HG03103 (cell line): ENCODE results near the gene RPAP2.
A peak's percentile ranks its signal among the peaks of the same experiment; 100 is the strongest.
"Not testable (repeated sequence)": the region's sequence is repeated elsewhere in the genome, so short reads cannot be mapped to it uniquely, and the experiment has no call there.

Source experiments
- ATAC-seq: cut with Tn5 transposase; IDR thresholded peaks from one replicate; pipeline ENCODE4 v1.9.1; 2021; ENCODE audit warnings: low read depth; ENCODE audit not compliant: unreplicated experiment

Gene RPAP2

DNA sequence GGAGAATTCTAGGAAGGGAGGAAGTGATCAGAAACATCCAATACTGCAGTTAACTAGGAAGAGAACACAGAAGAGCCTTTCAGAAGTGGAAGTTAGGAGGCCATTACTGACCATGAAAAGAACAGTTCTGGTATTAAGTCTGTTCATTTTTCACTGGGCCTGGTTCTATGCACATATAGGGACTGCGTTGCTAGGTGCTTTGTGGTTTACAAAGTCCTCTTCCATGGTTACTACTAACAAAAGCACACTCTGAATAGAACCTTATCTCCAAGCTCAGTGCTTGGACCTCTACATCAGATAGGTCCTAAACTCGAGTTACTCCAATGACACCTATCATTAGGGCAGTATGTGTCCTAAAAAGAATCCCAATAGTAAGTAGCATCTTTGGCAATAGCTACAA is 75.4 kb downstream of the RPAP2 start:
- ATAC-seq: no peak

DNA sequence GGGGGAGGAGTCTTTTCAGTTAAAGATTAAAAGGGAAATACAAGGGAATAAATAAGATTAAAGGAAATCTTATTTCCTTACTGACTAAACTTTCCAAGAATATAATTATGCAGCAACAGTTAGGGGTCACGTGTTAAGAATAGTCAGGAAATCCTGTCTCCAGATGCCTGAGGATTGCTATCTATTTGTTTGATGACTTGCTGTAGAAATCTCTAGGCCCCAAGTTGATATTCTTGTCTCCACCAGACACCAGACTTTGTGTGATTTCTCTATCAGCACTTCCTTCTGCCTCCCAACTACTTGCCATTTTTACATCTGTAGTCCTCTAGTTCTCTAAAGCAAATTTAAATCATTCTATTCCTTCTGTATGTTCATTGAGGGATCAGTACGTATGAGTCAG is 77.5 kb downstream of the RPAP2 start:
- ATAC-seq: no peak

DNA sequence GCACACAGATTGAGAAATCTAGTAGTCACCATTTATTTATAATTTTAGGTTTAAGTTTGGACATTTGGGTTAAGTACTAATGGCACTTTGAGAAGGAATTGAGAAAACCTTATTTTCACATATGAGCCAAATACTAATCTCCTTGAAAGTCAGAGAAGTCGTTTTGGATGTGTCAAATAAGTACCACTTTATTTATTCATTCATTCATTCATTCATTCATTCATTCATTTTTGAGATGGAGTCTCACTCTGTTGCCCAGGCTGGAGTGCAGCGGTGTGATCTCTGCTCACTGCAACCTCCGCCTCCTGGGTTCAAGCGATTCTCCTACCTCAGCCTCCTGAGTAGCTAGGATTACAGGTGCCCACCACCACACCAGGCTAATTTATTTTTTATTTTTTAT is 79.1 kb downstream of the RPAP2 start:
- ATAC-seq: not testable (repeated sequence)

DNA sequence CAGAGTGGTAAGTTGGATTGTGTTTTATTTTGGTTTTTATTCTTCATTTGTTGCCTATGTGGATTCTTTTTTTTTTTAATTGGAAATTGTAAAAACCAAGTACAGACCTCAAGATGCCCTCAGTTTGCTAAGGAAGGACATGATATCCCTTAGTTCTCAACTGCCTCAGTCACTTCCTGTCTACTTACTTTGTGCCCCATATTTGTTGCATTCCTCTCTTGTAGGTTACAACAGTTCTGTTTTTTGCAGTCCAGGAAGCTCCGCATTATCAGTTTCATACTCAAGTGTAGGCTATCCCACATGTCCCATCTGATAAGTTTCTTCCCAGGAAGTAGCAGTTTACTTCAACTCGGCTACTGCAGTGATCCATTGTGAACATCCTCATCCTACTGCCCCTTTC is 82.0 kb downstream of the RPAP2 start:
- no peak for ATAC-seq

DNA sequence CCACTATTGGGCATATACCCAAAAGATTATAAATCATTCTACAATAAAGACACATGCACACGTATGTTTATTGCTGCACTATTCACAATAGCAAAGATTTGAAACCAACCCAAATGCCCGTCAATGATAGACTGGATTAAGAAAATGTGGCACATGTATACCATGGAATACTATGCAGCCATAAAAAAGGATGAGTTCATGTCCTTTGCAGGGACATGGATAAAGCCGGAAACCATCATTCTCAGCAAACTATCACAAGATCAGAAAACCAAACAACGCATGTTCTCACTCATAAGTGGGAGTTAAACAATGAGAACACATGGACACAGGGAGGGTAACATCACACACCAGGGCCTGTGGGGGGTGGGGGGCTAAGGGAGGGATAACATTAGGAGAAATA is 95.1 kb downstream of the RPAP2 start:
- ATAC-seq: not testable (repeated sequence)

DNA sequence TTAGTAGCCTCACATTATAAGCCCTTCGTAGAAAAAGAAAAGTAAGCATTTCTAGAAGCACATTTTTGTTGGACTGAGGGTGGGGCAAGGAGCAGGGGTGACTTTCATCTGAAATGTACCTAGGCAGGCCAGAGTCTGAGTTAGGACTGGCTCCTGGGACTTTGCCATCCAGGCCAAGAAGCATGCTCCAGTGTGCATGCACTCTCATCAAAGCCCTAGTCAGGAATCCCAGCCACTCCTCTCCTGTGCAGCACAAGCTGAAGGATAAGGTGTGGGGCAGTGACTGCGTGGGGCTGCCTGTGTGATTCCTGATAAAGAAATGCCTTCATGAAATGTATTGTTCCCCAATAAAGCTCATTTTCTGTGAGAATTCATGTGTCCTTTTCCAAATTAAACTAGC is 99.7 kb downstream of the RPAP2 start:
- no peak for ATAC-seq

DNA sequence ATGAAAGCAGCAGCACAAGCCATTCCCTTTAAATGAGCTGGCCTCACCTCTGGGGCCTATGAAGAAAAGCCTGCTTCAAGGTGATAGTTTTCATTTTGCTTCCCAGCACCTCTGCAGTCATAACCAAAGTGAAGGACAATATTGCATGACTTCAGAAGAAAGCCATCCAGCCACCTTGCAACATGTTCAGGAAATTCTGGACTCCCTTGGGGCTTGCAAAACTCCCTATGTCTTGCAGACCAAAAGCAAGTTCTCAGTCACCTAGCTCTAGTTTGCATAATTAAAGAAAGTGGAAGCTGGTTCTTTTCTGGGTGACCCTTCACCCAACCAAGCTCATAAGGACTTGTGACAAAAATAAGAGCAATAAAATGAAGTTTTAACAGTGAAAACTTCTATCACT is 100.2 kb downstream of the RPAP2 start:
- ATAC-seq: peak; percentile 66

DNA sequence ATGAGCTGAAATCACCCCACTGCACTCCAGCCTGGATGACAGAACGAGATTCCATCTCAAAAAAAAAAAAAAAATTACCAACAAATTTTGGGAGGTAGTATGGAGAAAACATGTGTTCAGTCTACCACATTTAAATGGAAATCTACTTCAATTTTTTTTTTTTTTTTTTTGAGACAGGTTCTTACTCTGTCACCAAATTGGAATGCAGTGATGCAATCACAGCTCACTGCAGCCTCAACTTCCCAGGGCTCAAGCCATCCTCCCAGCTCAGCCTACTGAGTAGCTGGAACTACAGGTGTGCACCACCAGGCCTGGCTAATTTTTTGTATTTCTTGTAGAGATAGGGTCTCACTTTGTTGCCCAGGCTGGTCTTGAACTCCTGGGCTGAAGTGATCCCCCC is 105.8 kb downstream of the RPAP2 start:
- no peak for ATAC-seq

DNA sequence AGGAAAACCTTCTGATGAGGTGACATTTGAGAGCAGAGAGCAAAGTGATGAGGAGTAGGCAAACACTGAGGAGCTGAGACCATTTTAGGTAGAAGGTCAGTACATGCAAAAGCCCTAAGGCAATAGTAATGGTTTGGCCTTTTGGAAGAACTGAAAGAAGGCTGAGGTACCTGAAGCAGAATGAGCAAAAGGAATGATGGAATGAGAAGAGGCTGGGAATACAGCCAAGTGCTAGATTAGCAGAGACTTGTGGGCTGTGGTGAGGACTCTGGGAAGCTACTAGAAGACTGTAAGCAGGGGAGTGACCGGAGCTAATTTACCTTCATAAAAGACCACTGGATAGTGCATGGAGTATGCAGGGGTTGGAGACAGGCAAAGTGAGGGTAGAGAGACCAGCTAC is 110.0 kb downstream of the RPAP2 start:
- ATAC-seq: no peak

DNA sequence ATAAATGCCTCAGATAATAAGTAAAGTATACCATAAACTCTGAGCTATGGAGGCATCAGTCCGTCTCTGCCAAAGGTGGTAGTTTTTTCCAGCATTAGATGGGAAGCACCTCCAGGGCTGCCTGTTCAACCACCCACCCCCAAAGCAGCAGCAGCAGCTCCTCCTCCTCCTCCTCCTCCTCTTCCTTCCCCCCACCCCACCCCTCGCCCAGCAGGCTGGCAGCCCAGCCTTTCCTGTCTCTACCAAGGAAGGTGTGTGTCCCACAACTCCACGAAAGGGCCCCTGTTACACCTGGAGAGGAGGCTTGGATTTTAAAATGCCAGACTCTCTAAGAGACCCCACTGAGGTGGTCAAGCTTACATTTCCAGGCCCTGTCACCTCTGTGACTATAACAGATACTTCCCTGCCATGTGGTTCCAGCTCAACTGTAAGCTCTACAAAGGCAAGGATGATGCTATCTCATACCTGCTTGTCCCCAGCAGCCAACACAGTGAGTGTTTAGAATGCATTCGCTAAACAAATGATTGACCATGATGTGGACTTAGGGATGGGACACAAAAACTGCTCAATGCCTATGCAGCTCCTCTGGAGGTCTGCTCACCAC is 111.2 kb downstream of the RPAP2 start:
- no peak for ATAC-seq

DNA sequence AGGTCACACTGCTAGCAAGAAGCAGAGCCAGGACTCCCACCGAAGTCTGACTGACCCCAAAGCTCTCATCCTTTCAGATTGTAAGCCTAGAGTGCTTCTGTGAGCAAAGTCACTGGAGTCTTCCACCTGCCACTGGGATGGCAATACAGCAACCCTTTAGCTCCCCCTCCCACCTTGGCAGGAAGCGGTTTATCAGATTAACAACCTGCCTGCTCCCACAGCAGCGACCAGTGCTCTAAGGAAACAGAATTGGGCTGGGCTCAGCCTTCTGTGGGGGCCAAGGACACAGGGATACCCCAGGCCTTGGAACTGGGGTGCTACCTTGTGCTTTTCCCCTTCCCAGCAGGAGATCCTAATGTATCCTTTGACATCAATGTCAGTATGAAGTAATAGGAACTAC is 111.8 kb downstream of the RPAP2 start:
- ATAC-seq: no peak

DNA sequence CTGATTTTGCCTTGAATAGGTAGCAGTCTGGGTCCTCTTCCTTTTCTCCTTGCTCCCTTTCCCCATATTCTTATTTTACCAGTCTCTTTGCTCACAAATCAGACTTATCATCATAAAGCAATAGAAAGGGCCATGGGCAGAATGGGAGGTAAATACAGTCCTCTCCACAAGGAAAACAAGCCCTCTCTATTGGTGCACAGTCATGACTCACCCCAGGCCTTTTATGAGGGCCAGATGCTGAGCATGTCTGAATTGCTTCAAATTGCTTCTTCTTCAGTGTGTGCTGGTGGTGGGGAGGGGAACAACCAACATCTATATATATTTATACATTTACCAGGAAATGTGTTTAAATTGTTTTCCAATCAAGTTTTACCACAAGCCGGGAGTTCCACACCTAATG is 112.7 kb downstream of the RPAP2 start:
- ATAC-seq: no peak

DNA sequence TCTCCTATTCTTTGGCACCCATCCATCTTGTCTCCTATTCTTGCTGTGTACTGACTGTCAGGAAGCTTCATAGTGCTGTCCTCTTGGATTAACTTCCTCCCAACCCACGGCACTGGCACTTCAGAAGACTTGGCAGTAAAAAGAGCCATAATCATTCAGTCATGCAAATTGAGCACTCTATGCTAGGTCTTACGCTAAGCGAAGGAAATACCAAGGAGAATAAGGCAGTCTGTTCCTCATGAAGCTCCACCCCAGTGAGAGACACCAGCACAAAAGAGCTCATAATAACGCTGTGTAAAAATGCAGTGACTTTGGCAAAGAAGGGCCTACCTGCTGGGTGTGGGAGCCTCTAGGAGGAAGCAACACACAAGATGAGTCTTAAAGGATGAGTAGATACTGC is 120.8 kb downstream of the RPAP2 start:
- ATAC-seq: no peak

DNA sequence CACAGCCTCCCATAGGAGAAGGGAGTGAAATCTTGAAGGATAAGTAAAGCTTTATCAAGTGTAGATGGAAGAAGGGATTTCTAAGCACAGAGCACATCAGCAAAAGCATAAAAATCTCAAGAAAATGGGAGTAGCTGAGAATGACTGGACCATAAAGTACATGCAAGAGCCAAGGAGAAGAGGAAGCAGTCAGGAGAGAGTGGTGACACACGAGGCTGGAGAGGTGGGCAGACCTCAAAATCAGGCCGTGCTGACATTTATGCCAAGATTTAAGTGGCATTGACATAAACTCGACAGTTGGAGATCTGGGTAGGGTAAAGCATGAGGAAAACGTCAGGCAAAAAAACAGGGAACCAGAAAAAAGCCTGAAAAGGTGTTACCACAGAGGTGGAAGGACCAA is 125.5 kb downstream of the RPAP2 start:
- no peak for ATAC-seq

DNA sequence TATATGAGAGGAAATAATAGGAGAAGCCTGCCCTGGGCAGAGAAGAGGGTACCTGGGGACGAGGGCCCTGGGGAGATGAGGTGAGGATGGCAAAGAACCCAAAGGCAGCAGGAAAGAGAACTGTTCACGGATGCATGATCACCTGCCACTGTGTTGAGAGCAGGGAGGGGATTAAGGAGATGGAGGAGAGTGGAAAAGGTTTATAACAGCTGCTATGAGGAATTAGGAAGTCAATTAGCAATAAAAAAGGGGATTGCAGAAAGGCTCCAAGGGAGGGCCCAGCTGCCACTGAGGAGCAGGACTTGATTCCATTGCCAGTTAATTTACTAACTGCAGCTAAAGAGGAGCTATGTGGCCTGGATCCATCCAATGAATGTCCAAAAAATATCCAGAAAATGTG is 126.8 kb downstream of the RPAP2 start:
- ATAC-seq: no peak

DNA sequence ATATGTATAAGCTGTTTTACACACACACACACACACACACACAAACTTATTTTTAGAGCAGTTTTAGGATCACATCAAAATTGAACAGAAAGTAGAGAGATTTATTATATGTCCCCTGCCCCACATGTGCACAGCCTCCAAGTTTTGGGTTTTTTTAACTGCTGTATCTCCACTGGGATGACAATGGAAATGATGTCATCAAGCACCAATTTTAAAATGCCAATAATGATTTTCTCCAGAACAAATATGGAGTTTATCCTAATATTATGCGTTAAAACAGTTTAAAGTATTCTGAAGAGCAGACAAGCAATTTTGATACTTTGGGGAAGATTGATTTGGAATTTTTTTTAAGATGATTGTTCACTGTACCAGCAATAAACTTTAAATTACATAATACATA is 131.2 kb downstream of the RPAP2 start:
- no peak for ATAC-seq

DNA sequence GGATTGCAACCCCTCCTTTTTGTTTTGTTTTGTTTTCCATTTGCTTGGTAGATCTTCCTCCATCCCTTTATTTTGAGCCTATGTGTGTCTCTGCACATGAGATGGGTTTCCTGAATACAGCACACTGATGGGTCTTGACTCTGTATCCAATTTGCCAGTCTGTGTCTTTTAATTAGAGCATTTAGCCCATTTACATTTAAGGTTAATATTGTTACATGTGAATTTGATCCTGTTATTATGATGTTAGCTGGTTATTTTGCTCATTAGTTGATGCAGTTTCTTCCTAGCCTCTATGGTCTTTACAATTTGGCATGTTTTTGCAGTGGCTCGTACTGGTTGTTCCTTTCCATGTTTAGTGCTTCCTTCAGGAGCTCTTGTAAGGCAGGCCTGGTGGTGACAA is 135.7 kb downstream of the RPAP2 start:
- not testable (repeated sequence) for ATAC-seq

DNA sequence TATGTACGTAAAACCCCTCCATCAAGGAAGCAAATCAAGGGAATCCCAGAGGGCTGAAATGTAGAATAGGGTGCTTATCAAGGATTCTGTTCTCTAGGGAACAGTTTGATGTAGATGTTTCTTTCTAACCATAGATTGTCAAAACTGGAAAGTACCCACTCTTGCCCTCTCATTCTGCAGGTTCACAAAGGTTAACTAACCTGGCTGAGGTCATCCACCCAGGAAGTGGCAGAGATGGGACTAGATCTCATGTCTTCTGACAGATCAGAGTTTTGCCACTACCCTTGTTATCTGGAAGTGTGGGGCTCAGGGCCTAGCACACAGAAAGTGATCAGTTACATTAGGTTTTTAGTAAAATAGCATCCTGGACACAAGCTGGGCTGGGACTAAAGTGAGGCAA is 140.4 kb downstream of the RPAP2 start:
- ATAC-seq: no peak

DNA sequence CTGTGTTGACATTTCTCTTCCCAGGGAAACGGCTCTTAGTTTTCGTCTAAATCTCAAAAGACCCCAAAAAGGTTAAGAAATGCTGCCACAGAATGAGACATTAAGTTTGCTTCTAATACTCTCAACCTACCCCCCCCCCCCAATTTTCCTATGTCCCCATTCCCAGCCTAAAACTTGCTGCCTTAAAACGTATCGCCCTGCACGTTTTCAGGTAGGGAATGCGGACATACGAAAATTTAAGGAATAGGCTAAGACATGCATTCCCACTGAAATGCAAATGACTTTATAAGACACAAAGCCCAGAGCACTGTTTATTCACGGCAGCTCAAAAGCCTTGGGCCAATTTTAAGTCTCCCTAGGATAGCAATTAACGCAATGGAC is 142.4 kb downstream of the RPAP2 start:
- no peak for ATAC-seq

DNA sequence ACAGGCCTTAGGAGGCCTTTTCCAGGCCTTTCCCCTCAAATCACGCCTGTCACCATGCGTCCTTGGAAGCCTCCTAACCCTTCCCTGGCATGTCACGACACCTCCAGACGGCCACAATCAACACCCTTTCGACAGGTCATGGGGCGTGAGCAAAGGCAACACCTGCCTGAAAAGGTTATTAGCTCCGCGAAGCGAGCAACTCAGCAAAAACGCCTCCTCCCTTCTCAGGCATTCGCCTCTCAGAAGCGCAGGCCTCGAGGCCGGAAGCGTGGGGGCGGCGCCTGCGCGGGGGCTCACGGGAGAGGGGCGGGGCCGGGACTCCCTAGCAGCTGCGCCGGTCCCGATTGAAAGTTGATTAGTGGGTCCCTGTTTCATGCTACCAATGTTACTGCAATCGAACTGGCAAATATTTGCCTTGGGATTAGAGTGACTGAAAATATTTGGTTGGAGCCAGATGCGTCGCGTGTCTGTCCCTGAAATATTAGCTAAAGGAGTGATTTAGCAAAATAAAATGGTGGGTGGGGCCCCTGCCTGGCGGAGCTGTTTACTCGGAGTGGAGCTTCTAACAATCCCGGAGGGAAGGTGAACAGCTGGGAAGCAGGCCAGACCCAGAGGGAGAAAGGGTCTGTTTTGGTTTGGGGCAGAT is 143.0 kb downstream of the RPAP2 start:
- no peak for ATAC-seq

DNA sequence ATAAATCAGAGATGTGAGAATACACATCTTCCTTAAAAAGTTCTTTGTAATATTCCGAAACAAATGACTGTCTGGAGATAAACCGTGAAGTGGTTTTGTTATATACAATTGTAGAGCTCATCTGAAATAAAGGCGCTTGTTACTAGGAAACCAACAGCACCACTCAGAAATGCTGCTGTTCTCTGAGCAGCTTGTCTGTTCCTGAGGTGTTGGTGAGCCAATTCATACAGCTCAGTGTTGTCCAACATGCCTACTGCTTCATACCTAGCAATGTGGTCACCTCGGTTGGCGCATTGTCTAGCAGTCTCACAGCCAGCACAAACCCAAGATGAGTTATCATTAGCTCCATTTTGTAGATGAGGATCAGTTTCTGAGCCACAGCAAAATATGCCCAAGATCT is 143.5 kb downstream of the RPAP2 start:
- no peak for ATAC-seq

DNA sequence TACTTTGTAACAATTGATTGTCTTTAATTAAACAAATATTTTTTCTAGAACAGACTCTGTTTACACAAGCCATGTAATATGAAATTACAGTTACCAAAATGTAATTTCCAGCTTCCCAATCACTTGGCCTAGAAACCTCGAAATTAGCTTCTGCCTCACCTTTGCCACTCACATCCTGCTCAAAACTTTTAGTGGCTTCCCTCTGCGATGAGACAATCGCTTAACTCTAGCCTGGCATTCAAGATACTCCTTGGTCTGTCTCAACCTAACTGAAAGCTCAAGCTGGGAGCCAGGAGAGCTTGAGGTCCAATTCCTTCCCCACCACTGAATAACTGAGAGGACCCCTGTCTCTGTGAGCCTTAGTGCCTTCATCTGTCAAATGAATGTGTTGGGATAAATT is 145.0 kb downstream of the RPAP2 start:
- ATAC-seq: no peak

DNA sequence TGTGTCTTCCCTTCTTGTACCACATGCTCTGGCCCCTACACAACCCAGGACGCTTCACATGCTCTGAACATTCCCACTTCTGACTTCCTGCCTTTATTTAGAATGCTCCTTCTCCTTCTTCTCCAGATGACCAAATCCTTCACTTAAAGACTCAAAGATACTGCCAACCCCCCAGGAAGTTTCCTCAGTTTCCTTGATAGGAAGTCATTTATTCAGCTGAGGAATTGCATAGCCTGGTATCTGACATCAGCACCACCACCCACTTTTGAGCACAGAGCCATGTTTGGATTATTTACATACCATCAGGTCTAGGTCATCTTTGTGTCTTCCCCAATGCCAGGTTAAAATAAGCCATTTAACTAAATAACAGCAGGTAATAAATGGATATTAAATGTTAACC is 145.5 kb downstream of the RPAP2 start:
- no peak for ATAC-seq
